ENCODE data around the gene IRF4.
"Not testable (repeated sequence)": the region's sequence is repeated elsewhere in the genome, so short reads cannot be mapped to it uniquely, and the experiment has no call there.

Gene IRF4

DNA sequence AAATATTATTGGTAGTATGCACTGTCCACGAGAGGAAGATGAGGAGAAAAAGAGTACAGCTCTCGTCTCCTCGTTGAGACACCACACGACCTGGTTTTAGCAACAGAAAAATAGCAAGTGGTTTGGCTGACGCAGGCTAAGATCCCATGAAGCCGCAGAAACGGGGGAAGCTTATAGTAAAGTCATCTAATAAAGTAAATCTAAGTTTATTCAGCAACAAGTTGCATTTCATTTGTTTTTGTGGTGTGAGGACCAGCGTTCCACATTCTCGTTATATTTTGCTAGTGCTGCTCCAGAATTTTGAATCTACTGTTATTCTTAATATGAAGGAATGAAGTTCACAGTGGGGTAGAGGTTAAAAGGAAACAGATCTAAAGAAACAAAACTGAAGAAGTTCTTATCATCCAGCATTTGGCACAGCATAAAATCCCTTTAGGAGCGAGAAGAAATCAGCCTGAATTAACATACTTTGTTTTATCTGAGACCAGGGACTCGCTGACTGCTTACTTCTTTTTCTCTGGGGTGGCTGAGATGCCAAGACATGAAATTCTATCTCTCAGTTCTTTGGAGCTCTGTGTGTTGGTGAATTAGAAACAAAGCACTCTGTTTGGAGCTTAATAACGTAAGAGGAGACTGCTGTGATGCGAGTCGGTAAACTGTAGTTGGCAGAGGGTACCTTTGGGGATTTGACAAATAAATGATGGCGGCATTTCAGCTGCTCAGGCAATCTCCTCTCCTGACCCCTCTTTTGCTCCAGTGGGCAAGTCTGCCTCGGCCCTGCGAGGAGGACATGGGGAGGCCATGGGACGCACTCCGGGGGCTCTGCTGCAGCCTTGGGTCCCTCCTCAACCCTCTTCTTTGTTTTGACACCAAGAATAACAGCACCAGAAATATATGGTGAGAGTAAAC, 24.9 kb upstream of the IRF4 start:
- Histone ChIP-seq H3K4me3 (ENCODE audit: insufficient read depth, low read depth, low read length) (no peak overlapping the region), H3K27ac (ENCODE audit: insufficient read depth, low read depth, low read length, poor library complexity, severe bottlenecking) (no peak overlapping the region), H3K36me3 (ENCODE audit: control insufficient read depth, insufficient read depth, low read length) (no peaks in the 10 kb centered on the region), H3K4me1 (ENCODE audit: control insufficient read depth, insufficient read depth, low read length) (no peaks in the 10 kb centered on the region), H3K27me3 (ENCODE audit: control insufficient read depth, insufficient read depth, low read length, poor library complexity, severe bottlenecking) (no peaks in the 10 kb centered on the region), H3K9me3 (ENCODE audit: control insufficient read depth, low read length) (peaks cover 4% of the 10 kb centered on the region)
- 85% methylated on average over 19 of the region's 19 CpGs for WGBS, 2 experiments

DNA sequence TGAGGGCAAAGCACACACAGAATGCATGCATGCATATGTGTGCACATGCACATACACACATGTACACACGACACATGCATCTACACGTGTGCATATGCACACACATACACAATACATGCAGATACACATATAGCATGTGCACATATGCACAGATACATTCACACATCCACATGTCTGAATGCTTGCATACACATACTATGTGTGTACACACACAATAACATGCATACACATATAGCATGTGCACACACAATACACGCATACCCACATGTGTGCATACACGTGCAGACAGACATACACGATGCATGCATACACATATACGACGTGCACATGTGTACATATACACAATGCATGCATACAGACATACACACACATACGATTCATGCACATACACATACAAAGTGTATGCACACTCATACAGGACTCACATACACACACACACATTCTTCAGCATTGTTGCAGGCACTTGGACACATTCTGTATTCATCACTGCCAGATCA, 24.2 kb upstream of the IRF4 start:
- 78 to 80% methylated on average over 8 of the region's 8 CpGs for WGBS, 2 experiments

DNA sequence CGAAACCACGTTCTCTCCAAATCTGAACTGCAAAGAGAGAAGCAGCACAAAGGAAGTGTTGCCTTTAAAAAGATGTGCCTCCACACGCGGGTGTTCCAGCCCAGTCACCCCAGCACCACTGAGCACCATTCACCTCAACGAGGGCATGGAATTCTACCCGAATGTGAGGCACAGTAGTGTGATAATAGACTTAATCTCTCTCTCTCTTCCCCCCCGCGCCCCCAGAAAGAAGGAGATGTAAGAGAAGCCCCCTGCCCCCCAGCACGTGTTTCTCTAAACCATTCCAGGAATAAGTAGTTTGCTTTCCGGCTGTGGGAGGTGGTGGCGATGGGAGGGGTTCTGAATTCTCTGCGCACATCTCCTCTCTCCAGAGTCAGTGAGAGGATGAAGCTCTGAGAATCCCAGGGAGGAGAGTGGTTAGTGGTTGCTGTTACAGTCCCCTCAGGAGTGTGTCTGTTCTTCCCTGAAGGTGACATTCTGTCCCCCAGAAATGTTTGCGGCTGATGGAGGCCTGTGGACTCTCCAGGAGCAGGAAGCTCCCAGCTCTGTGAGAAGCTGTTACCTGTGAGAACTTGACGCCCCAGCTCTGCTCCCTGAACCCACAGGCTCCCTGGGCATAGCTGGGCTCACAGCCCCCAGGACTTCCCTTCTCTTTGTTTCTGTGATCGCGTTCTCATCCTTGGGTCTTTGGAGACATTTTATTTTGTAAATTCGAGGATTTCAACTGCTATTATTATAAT, 23.5 kb upstream of the IRF4 start:
- 84% methylated on average over 11 to 17 of the region's 17 CpGs for WGBS, 2 experiments
- Histone ChIP-seq H3K27ac (ENCODE audit: insufficient read depth, low read depth, low read length, poor library complexity, severe bottlenecking) (no peak overlapping the region), H3K27me3 (ENCODE audit: control insufficient read depth, insufficient read depth, low read length, poor library complexity, severe bottlenecking) (no peaks in the 10 kb centered on the region), H3K4me1 (ENCODE audit: control insufficient read depth, insufficient read depth, low read length) (no peaks in the 10 kb centered on the region), H3K4me3 (ENCODE audit: insufficient read depth, low read depth, low read length) (no peak overlapping the region), H3K9me3 (ENCODE audit: control insufficient read depth, low read length) (no peaks in the 10 kb centered on the region), H3K36me3 (ENCODE audit: control insufficient read depth, insufficient read depth, low read length) (no peaks in the 10 kb centered on the region)

More for the DNA sequence above, 24.2 kb upstream of the IRF4 start:
- Histone ChIP-seq H3K36me3 (ENCODE audit: control insufficient read depth, insufficient read depth, low read length) (no peaks in the 10 kb centered on the region), H3K27me3 (ENCODE audit: control insufficient read depth, insufficient read depth, low read length, poor library complexity, severe bottlenecking) (no peaks in the 10 kb centered on the region), H3K4me3 (ENCODE audit: insufficient read depth, low read depth, low read length) (no peak overlapping the region), H3K27ac (ENCODE audit: insufficient read depth, low read depth, low read length, poor library complexity, severe bottlenecking) (no peak overlapping the region), H3K9me3 (ENCODE audit: control insufficient read depth, low read length) (peaks cover 4% of the 10 kb centered on the region), H3K4me1 (ENCODE audit: control insufficient read depth, insufficient read depth, low read length) (no peaks in the 10 kb centered on the region)

DNA sequence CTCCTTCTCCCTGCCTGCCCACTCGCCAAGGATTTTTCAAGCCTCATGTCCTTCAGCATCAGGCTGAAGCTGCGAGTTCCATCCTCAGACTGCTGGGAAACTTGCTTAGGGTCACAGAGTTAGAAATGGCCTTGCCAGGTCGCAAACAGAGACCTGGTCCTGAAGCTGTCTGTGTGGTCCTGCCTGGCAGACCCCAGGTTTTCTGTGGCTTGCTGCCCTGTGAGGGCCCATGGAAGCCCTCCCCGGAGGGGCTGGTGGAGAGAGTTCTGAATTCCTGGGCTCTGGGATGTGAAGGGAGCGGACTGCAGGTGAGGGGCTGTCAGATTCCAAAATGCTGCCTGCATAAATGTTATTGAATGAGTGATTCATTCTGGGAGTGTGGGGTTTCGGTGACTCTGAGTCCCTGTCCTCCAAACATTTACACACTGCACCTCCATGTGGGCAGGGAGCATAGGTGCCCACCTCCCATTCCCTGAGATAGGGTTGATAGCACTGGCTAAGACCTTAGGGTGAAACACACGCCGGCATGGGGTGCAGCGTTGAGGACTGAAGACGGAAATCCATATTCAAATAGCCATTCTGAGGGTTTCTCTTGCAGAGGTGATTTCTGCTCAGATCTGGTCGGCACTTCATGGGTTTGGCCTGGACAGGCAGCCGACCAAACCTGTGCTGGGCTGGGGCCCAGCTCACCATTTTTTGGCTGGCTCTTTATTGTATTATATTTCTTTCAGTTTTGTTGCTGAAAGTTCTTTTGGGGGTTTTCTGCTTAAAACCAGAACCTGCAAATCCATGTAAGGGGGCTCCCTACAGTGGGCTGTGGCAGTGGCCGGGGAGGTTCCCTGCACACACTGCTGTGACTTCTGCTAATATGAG, 21.8 kb upstream of the IRF4 start:
- Histone ChIP-seq H3K4me1 (ENCODE audit: control insufficient read depth, insufficient read depth, low read length) (peaks cover 6% of the 10 kb centered on the region), H3K9me3 (ENCODE audit: control insufficient read depth, low read length) (no peaks in the 10 kb centered on the region), H3K4me3 (ENCODE audit: insufficient read depth, low read depth, low read length) (no peak overlapping the region), H3K27ac (ENCODE audit: insufficient read depth, low read depth, low read length, poor library complexity, severe bottlenecking) (no peak overlapping the region), H3K36me3 (ENCODE audit: control insufficient read depth, insufficient read depth, low read length) (no peaks in the 10 kb centered on the region), H3K27me3 (ENCODE audit: control insufficient read depth, insufficient read depth, low read length, poor library complexity, severe bottlenecking) (no peaks in the 10 kb centered on the region)
- WGBS, 2 experiments, result 89 to 90% methylated on average over 13 of the region's 13 CpGs

DNA sequence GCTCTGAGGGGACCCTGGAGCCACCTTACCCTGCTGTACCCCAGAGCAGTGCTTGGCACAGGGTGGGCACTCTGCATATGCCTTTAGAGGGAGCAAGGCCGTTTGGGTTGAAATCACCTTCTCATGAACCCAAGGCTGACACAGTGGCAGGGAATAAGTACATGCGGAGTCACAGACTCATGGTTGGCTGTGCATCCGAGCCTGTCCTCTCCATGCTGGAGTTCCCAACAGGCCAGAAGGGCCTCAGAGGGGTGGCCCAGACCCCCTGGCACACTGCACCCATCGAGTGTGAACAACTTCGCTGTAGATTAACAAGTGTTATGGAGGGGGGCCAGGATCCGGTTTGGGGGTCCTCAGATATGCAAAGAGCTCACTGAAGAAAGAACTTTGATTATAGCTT, 21.0 kb upstream of the IRF4 start:
- 88 to 90% methylated on average over 6 of the region's 6 CpGs for WGBS, 2 experiments
- H3K4me1 ChIP-seq (ENCODE audit: control insufficient read depth, insufficient read depth, low read length), result peaks cover 6% of the 10 kb centered on the region
- no peak overlapping the region for H3K27ac ChIP-seq (ENCODE audit: insufficient read depth, low read depth, low read length, poor library complexity, severe bottlenecking)
- H3K27me3 ChIP-seq (ENCODE audit: control insufficient read depth, insufficient read depth, low read length, poor library complexity, severe bottlenecking), result no peaks in the 10 kb centered on the region
- H3K9me3 ChIP-seq (ENCODE audit: control insufficient read depth, low read length), result no peaks in the 10 kb centered on the region
- H3K36me3 ChIP-seq (ENCODE audit: control insufficient read depth, insufficient read depth, low read length), result no peaks in the 10 kb centered on the region
- no peak overlapping the region for H3K4me3 ChIP-seq (ENCODE audit: insufficient read depth, low read depth, low read length)

DNA sequence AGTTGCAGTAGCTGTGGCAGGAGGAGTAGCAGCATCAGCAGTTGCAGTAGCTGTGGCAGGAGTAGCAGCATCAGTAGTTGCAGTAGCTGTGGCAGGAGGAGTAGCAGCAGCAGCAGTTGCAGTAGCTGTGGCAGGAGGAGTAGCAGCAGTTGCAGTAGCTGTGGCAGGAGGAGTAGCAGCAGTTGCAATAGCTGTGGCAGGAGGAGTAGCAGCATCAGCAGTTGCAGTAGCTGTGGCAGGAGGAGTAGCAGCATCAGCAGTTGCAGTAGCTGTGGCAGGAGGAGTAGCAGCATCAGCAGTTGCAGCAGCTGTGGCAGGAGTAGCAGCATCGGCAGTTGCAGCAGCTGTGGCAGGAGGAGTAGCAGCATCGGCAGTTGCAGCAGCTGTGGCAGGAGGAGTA, 19.7 kb upstream of the IRF4 start:
- H3K27me3 ChIP-seq (ENCODE audit: control insufficient read depth, insufficient read depth, low read length, poor library complexity, severe bottlenecking); H3K27ac ChIP-seq (ENCODE audit: insufficient read depth, low read depth, low read length, poor library complexity, severe bottlenecking); H3K36me3 ChIP-seq (ENCODE audit: control insufficient read depth, insufficient read depth, low read length); H3K4me1 ChIP-seq (ENCODE audit: control insufficient read depth, insufficient read depth, low read length); H3K4me3 ChIP-seq (ENCODE audit: insufficient read depth, low read depth, low read length); H3K9me3 ChIP-seq (ENCODE audit: control insufficient read depth, low read length): not testable (repeated sequence)
- 80 to 83% methylated on average over 2 of the region's 2 CpGs for WGBS, 2 experiments

DNA sequence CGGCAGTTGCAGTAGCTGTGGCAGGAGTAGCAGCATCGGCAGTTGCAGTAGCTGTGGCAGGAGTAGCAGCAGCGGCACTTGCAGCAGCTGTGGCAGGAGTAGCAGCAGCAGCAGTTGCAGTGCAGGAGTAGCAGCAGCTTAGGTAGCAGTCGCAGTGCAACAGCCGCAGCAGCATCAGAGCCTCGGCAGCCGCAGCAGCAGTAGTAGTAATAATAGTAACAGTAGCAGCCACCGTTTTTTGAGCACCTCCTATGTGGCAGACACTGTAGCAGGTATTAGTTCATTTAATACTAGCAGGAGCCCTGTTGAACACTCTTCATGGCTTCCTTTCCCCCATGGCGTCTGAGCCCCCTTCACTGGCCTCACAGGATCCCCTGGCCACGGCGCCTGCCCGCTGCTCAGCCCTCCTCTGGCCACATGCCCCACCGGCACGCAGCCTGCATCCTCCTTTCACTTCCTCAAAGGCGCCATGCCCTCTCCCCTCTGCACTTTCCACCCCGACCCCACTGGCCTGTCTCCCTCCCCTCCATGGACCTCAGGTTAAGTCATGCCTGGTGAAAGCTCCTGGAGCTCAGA, 19.1 kb upstream of the IRF4 start:
- H3K4me3 ChIP-seq (ENCODE audit: insufficient read depth, low read depth, low read length), result no peak overlapping the region
- H3K4me1 ChIP-seq (ENCODE audit: control insufficient read depth, insufficient read depth, low read length), result peaks cover 6% of the 10 kb centered on the region
- no peaks in the 10 kb centered on the region for H3K27me3 ChIP-seq (ENCODE audit: control insufficient read depth, insufficient read depth, low read length, poor library complexity, severe bottlenecking)
- no peaks in the 10 kb centered on the region for H3K36me3 ChIP-seq (ENCODE audit: control insufficient read depth, insufficient read depth, low read length)
- WGBS, 2 experiments, result 87 to 89% methylated on average over 16 of the region's 16 CpGs
- no peak overlapping the region for H3K27ac ChIP-seq (ENCODE audit: insufficient read depth, low read depth, low read length, poor library complexity, severe bottlenecking)
- H3K9me3 ChIP-seq (ENCODE audit: control insufficient read depth, low read length), result no peaks in the 10 kb centered on the region

DNA sequence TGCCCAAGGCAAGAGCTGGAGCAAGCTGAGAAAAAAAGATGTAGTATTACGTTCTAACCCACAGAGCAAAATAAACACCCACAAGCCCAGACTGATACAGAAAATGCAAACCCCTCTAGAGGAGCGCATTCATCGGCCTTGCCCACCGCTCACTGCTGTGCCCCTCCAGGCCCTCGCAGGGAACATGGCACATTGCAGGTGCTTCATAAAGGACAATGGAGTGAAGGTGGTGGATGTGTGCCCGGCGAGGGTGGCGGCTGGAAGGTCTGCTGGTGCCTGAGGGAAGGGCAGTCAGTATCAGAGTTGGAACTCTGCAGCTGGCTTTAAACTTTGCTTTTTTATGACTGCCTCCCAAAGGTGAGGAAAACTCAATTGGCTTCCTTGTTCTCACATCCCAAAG, 18.5 kb upstream of the IRF4 start:
- Histone ChIP-seq H3K4me1 (ENCODE audit: control insufficient read depth, insufficient read depth, low read length) (peaks cover 6% of the 10 kb centered on the region), H3K27me3 (ENCODE audit: control insufficient read depth, insufficient read depth, low read length, poor library complexity, severe bottlenecking) (no peaks in the 10 kb centered on the region), H3K27ac (ENCODE audit: insufficient read depth, low read depth, low read length, poor library complexity, severe bottlenecking) (no peak overlapping the region), H3K9me3 (ENCODE audit: control insufficient read depth, low read length) (no peaks in the 10 kb centered on the region), H3K36me3 (ENCODE audit: control insufficient read depth, insufficient read depth, low read length) (no peaks in the 10 kb centered on the region), H3K4me3 (ENCODE audit: insufficient read depth, low read depth, low read length) (no peak overlapping the region)
- 82 to 86% methylated on average over 8 of the region's 8 CpGs for WGBS, 2 experiments

DNA sequence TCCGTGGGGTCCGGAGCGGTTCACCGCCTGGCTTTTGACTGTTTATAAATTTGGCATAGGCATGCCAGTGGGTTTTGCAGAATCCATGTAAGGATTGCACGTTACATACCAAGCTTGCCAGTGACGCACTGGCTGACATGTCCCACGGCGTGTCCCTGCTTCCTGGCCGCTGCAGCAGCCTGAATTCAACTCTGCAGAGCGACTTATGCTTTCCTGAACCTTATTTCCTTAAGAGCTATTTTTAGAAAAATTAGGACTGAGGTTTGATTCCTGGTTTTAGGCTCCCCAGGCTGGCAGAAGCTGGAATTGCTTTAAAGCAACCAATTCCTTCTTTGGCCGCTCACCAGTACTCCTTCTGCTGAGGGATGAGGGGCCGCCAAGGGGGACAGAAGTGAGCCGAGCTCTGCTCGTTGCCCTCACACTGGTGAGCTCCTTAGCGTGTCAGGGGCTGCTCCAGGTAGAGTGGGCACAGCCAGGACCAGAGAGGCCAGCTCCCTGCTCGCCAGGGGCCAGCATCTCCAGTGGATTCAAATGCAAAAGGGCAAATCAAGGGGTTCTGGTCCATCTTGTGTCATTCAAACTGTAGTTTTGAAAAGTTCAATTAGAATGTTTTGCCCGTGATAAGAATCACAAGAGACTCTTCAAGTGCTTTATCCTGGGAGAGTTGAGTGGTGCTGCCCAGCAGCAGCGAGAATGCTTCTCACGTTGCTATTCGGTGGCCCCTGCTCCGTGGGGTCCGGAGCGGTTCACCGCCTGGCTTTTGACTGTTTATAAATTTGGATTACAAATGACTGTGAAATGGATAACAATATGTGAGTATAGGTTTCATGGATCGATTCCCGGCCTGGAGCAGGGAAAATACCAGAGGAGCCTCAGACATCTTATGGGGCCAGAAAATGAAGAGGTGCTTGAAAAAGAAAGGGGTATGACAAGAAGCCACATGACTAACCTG, 17.5 kb upstream of the IRF4 start:
- Histone ChIP-seq H3K9me3 (ENCODE audit: control insufficient read depth, low read length) (no peaks in the 10 kb centered on the region), H3K27me3 (ENCODE audit: control insufficient read depth, insufficient read depth, low read length, poor library complexity, severe bottlenecking) (no peaks in the 10 kb centered on the region), H3K36me3 (ENCODE audit: control insufficient read depth, insufficient read depth, low read length) (no peaks in the 10 kb centered on the region), H3K4me1 (ENCODE audit: control insufficient read depth, insufficient read depth, low read length) (peaks cover 6% of the 10 kb centered on the region), H3K27ac (ENCODE audit: insufficient read depth, low read depth, low read length, poor library complexity, severe bottlenecking) (no peak overlapping the region), H3K4me3 (ENCODE audit: insufficient read depth, low read depth, low read length) (no peak overlapping the region)
- WGBS, 2 experiments, result 76 to 78% methylated on average over 26 of the region's 26 CpGs
